Psoas muscle (tissue), 8 donors: Measurements from ENCODE around the gene CELF2. TPM values are rescaled to one million over a fixed set of nuclear protein-coding genes. Genes with fewer than 3 reads are reported as not detected.

Experiments used
- ATAC-seq, 4 donors: fragments of 200-7000 bp; cut with Tn5 transposase; one replicate each; pipeline ENCODE4 v1.9.1; 2020; ENCODE audit warnings: moderate library complexity in 3 of 4, mild to moderate bottlenecking in 2 of 4
- DNase-seq, 2 donors: peaks; one replicate each; pipeline ENCODE4 v3.0.0-alpha.2; 2020
- H3K27ac ChIP-seq: fragments of 200-600 bp; one replicate; pipeline ENCODE4 v1.8.0; 2022
- H3K27me3 ChIP-seq, 3 donors: fragments of 200-600 bp in 1 of 3; one replicate each; pipeline versions ENCODE4 v1.6.1 to v1.8.0; 2013 to 2022; ENCODE audit warnings: low read length in 2 of 3, mild to moderate bottlenecking in 2 of 3, moderate library complexity in 1 of 3; ENCODE audit not compliant: insufficient read depth in 3 of 3
- H3K36me3 ChIP-seq, 2 donors: fragments of 200-600 bp in 1 of 2; one replicate each; pipeline versions ENCODE4 v1.6.1 to v1.8.0; 2013 to 2022; ENCODE audit warnings: low read depth in 1 of 2, mild to moderate bottlenecking in 1 of 2, moderate library complexity in 1 of 2; ENCODE audit not compliant: insufficient read depth in 1 of 2
- H3K4me1 ChIP-seq: fragments of 200-600 bp; one replicate; pipeline ENCODE4 v1.8.0; 2022
- H3K4me3 ChIP-seq: fragments of 200-600 bp; one replicate; pipeline ENCODE4 v1.8.0; 2022; ENCODE audit warnings: mild to moderate bottlenecking
- H3K9me3 ChIP-seq: fragments of 200-600 bp; one replicate; pipeline ENCODE4 v1.8.0; 2022
- CTCF ChIP-seq: fragments of 200-600 bp; IDR thresholded peaks from one replicate; pipeline ENCODE4 v1.8.0; 2022; ENCODE audit warnings: antibody characterized with exemption
- WGBS, 3 donors: extraction: QIAGEN DNeasy Blood & Tissue Kit; methylation state at CpG; one replicate each; pipeline versions ENCODE4 v1.1.6 to v1.1.7; 2013; 5-methylcytosine and 5-hydroxymethylcytosine counted together
- intact Hi-C, 2 donors: fragments of 100-400 bp; cut with DNase I; formaldehyde crosslinking; loops; one replicate each; pipeline versions ENCODE4 v1.11.0 to v1.14.2; 2022
- long read RNA-seq, 2 donors: library from polyadenylated mRNA; unstranded; transcript quantifications; one replicate each; pipeline ENCODE4 v2.0.0, GENCODE V29; 2021
- polyA plus RNA-seq, 3 donors: library from polyadenylated mRNA; stranded (reverse); fragments of 200-250 nt; gene quantifications; one replicate each; pipeline ENCODE4 v1.2.3, GENCODE V29; 2013
- total RNA-seq, 4 donors: library from RNA; stranded (reverse); fragmentation: NEBNext Ultra II Directional in 2 of 4; extraction: Animal tissue kit (Norgen Biotek cat#: 25700) in 2 of 4; gene quantifications; one replicate each; pipeline versions ENCODE4 v1.2.1 to v1.2.4, GENCODE V29; 2021 to 2023
- donor health status: healthy with polysubstance abuse.
- donor health status: DM: no; HTN: no; CAD: no; lungs with moderate emphysema.
- donor health status: Bipolar disorder and iron deficiency.
- donor health status: healthy.
- donor health status: DM: yes; HTN: yes; CAD: no.
- donor health status: DM: no; HTN: no; CAD: no.
- donor health status: DM: no; HTN: no; CAD: no.
- donor health status: DM: yes; HTN: yes; CAD: no.

The CELF2 gene
- total RNA-seq (10 to 100 TPM; 29.0 to 47.8 (median 35.9) TPM), polyA plus RNA-seq (10 to 100 TPM in 2 of 3 donors, 1 to 10 TPM in 1; 9.8 to 13.2 (median 10.4) TPM)
- long read RNA-seq, donor 1, full-length matches to known transcripts = 5 of 38 reads
- long read RNA-seq, donor 1, partial matches to known transcripts = 10 of 38 reads
- long read RNA-seq, donor 1, other reads (novel, unspliced or antisense) = 23 of 38 reads
- long read RNA-seq, donor 2, full-length matches to known transcripts = 4 of 67 reads
- long read RNA-seq, donor 2, partial matches to known transcripts = 7 of 67 reads
- long read RNA-seq, donor 2, other reads (novel, unspliced or antisense) = 56 of 67 reads

DNA sequence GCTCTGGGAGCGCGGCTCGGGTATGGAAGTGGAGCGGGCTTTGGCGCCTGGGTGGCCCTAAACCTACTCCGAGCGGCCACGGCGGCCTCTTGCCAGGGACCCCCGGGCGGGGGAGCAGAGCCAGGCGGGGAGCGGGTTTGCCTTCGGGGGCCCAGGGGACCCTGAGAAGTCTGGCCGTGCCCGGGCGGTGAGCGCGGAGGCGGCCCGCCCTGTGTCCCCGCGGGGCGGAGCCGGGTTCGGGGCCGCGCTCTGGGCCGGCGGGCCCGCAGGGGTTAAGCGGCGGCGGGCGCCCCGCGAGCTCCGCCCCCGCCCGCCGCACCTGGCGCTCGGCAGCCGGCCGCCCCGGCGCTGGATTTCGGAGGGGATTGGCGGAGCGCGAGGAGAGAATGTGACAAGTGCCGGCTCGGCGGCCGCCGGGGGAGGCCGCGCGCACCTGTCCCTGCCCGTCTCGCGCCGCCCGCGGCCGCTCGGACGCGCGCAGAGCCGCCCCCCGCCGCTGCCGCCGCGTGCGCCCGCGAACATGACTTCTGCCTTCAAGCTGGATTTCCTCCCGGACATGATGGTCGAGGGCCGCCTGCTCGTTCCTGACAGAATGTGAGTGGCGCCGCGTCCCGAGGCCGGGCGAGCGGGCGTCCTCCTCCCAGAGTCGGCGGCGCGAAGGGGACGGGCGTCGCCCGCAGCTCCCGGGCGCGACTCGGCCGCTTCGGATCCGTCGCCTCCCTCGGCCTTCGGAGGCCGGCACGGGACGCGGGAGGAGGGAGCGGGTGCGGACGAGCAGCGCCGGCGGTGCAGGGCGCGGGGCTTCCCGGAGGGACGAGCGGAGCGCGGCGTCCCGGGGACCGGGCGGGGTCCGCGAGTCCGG lies at the start of gene CELF2:
TSS of gene CELF2 (plus strand) at position 303 of the 862 bp plus-strand sequence. CDS start at position 521, 218 bp downstream.
- DNase-seq (peak; percentile 75 to 91), ATAC-seq (peak; percentile 87 to 90 (median 89))
- no peak for TF ChIP-seq CTCF
- Histone ChIP-seq H3K27me3 (peaks cover 0 to 2% (median 0%) of the 10 kb centered on the region in 3 donors), H3K27ac (peak within 1 kb of the TSS; percentile 95), H3K4me1 (peaks cover 44% of the 10 kb centered on the region), H3K9me3 (no peaks in the 10 kb centered on the region), H3K36me3 (no peaks in the 10 kb centered on the region), H3K4me3 (peak within 1 kb of the TSS; percentile 79)
- WGBS, 3 donors = 1% methylated on average over 54 to 133 of the region's 133 CpGs
- intact Hi-C loops = loop anchor here in 1 of 2 donors (5.0 kb wide), 1 partner anchor 106 kb away; no protein-coding TSS in a partner anchor

- TF ChIP-seq CTCF = no peak
- H3K9me3 ChIP-seq = no peaks in the 10 kb centered on the region
- WGBS, 3 donors = 93 to 95% (median 93%) methylated on average over 4 of the region's 4 CpGs
- intact Hi-C loops = no loop called here
- H3K36me3 ChIP-seq = no peaks in the 10 kb centered on the region
- H3K27ac ChIP-seq = no peak overlapping the region
- DNase-seq (no peak), ATAC-seq (no peak)
- peaks cover 0 to 2% (median 0%) of the 10 kb centered on the region in 3 donors for H3K27me3 ChIP-seq
- H3K4me1 ChIP-seq = no peaks in the 10 kb centered on the region
- H3K4me3 ChIP-seq = no peak overlapping the region
These were observed 49.4 kb upstream of the CELF2 start for GRCh38 chr10:10968257-10968588.

DNA sequence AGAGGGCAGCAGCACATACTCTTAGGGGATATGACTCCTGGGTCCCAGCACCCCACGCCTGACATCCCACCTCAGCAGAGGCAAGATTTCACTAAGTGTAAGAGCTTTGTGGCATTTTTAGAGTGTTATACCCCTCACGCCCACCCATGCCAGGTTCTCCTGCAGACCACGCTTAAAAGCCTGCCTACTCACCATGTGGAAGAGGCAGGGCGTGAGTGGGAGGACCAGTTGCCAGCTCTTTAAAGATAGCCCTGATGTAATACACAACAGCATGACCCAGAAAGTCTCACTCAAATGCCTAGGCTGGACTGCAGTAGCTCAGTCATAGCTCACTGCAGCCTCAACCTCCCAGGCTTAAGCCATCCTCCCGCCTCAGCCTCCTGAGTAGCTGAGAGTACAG lies 44.4 kb upstream of the CELF2 start:
- no peaks in the 10 kb centered on the region for H3K36me3 ChIP-seq
- H3K4me1 ChIP-seq = no peaks in the 10 kb centered on the region
- no peak for DNase-seq
- no peaks in the 10 kb centered on the region for H3K9me3 ChIP-seq
- ATAC-seq = peak in 1 of 4 donors; percentile 65
- WGBS, 3 donors = 91 to 92% (median 91%) methylated on average over 5 of the region's 5 CpGs
- intact Hi-C loops = no loop called here
- H3K27ac ChIP-seq = no peak overlapping the region
- H3K4me3 ChIP-seq = no peak overlapping the region
- TF ChIP-seq CTCF = no peak
- H3K27me3 ChIP-seq = no peaks in the 10 kb centered on the region

DNA sequence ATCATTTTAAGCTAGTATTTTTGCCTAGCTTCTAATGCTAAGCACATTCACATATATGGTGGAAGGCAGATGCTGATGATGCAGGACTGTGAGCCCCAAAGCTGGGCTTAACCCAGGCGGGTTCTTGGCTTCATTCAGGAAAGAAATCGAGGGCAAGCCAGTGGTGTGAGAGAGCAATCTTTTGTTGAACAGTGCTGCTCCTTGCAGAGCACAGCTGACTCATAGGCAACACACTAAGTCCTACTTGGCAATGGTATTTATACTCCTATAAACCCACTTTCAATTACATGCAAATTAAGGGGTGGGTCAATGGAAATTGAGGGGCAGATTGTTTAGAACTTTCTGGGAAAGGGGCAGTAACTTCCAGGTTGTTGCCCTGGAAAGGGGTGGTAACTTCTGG lies 42.0 kb upstream of the CELF2 start:
- TF ChIP-seq CTCF = no peak
- intact Hi-C loops = no loop called here
- WGBS, 3 donors = 58 to 80% (median 65%) methylated on average over 2 of the region's 2 CpGs
- H3K4me1 ChIP-seq = no peaks in the 10 kb centered on the region
- H3K27me3 ChIP-seq = peaks cover 0 to under 1% (median 0%) of the 10 kb centered on the region in 3 donors
- ATAC-seq (no peak), DNase-seq (no peak)
- no peaks in the 10 kb centered on the region for H3K36me3 ChIP-seq
- H3K4me3 ChIP-seq = no peak overlapping the region
- no peaks in the 10 kb centered on the region for H3K9me3 ChIP-seq
- no peak overlapping the region for H3K27ac ChIP-seq
